GM12801 (cell line): Measurements from ENCODE around the gene BCAR1.

Experiments used
- TF ChIP-seq, protein P1 (sequence below): IDR thresholded peaks from one replicate; pipeline ENCODE4 v1.5.1; 2011; ENCODE audit warnings: control low read depth; ENCODE audit not compliant: insufficient read length; ENCODE audit errors: extremely low read depth

Gene BCAR1

GRCh38 chr16:75262800-75263127 is 11.3 kb upstream of the BCAR1 start:
- TF ChIP-seq, protein P1, sequence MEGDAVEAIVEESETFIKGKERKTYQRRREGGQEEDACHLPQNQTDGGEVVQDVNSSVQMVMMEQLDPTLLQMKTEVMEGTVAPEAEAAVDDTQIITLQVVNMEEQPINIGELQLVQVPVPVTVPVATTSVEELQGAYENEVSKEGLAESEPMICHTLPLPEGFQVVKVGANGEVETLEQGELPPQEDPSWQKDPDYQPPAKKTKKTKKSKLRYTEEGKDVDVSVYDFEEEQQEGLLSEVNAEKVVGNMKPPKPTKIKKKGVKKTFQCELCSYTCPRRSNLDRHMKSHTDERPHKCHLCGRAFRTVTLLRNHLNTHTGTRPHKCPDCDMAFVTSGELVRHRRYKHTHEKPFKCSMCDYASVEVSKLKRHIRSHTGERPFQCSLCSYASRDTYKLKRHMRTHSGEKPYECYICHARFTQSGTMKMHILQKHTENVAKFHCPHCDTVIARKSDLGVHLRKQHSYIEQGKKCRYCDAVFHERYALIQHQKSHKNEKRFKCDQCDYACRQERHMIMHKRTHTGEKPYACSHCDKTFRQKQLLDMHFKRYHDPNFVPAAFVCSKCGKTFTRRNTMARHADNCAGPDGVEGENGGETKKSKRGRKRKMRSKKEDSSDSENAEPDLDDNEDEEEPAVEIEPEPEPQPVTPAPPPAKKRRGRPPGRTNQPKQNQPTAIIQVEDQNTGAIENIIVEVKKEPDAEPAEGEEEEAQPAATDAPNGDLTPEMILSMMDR: no peak

GRCh38 chr16:75262104-75262799 is 10.8 kb upstream of the BCAR1 start:
- TF ChIP-seq, protein P1: no peak

GRCh38 chr16:75261590-75262078 is 10.2 kb upstream of the BCAR1 start:
- TF ChIP-seq, protein P1: no peak

DNA sequence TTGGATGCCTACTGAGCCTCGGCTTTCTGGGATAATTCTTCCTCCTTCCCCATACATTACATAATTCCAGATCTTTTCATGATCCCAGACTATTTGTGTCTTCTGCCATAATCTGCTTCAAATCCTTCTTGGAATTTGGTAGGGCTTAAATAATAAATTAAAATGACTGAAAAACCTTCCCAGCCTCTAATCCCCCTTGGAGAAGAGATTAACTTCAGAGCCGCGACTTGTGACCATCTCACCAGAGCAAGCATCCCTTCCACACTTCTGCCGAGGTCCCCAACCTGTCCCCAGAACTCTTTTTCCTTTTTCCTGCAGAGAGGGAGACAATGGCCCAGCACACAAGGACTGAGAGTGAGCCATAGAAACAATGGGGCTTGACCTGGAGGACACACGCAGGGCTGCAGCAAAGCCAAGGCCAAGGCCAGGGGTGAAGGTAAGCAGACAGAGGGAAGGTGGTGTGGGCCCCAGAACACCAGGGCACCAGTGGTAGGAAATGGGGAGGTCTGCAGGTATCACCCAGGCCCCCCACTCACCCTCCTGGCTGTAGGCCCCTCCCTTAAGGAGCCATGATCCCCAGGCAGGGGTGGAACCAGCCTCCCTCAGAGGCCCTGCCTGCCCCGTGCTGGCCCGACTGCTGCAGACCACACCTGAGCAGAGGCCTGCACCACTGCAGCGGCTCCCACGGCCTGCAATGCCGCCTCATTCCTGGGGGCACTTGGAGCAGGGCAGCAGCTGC is 9.6 kb upstream of the BCAR1 start:
- TF ChIP-seq, protein P1: no peak

DNA sequence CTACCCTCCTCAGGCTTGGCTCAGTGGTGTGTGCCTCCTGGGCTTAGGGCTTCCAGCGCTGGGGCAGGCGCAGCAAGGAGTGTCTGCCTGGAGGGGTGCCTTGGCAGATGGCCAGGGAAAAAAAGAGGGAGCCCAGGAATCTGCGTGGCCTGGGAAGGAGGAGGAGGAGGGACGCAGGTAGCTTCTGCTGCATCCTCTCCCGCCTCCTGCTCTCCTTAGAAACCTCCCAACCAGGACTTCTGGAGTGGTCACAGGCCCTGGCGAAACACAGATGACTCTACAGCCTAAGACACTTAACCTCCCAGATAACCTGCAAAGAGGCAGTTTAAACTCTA is 7.3 kb upstream of the BCAR1 start:
- TF ChIP-seq, protein P1: no peak

- TF ChIP-seq, protein P1: no peak
Measured at GRCh38 chr16:75257886-75258806, 6.7 kb upstream of the BCAR1 start.
